Activated T-cell treated with anti-CD3 and anti-CD28 coated beads, Interleukin-2, amount 50 U/mL, for 48 hours (primary cell): ENCODE results near the gene GNAS.
"Not testable (repeated sequence)": the region's sequence is repeated elsewhere in the genome, so short reads cannot be mapped to it uniquely, and the experiment has no call there.

Experiments
- DNase-seq, 2 experiments: peaks; one replicate each; pipeline ENCODE4 v3.0.0-alpha.2; 2020

Gene GNAS

GRCh38 chr20:58828804-58829203, 23.7 kb upstream of the GNAS start:
- DNase-seq = not testable (repeated sequence)

- DNase-seq = no peak
These were observed 23.0 kb upstream of the GNAS start for GRCh38 chr20:58829531-58829941.

- no peak for DNase-seq
These were observed 20.1 kb upstream of the GNAS start for GRCh38 chr20:58832457-58832856.

GRCh38 chr20:58833921-58834320, 18.6 kb upstream of the GNAS start:
- no peak for DNase-seq

GRCh38 chr20:58835231-58835630, 17.3 kb upstream of the GNAS start:
- no peak for DNase-seq

GRCh38 chr20:58836616-58837204, 15.8 kb upstream of the GNAS start:
- no peak for DNase-seq

- no peak for DNase-seq
These were observed 14.8 kb upstream of the GNAS start for GRCh38 chr20:58837717-58838116.

- no peak for DNase-seq
These were observed 14.3 kb upstream of the GNAS start for GRCh38 chr20:58838174-58838573.

GRCh38 chr20:58839474-58839874, 13.0 kb upstream of the GNAS start:
- DNase-seq = peak; percentile 58 to 68

GRCh38 chr20:58839991-58840747, 12.3 kb upstream of the GNAS start:
- DNase-seq = no peak

GRCh38 chr20:58840816-58841538, 11.5 kb upstream of the GNAS start:
- peak in 1 of 2 experiments; percentile 26 for DNase-seq

- DNase-seq = no peak
These were observed 10.8 kb upstream of the GNAS start for GRCh38 chr20:58841539-58842264.

GRCh38 chr20:58842276-58842675, 10.2 kb upstream of the GNAS start:
- no peak for DNase-seq

- no peak for DNase-seq
These were observed 9.4 kb upstream of the GNAS start for GRCh38 chr20:58843128-58843556.

GRCh38 chr20:58845706-58846105, 6.8 kb upstream of the GNAS start:
- no peak for DNase-seq

GRCh38 chr20:58847463-58847862, 5.1 kb upstream of the GNAS start:
- peak in 1 of 2 experiments; percentile 31 for DNase-seq

GRCh38 chr20:58850693-58851174, 1.8 kb upstream of the GNAS start, which contains the start of gene GNAS-AS1:
GNAS-AS1 (minus strand) TSS chr20:58850902.
- DNase-seq = peak; percentile 89 to 90

GRCh38 chr20:58851221-58851968, 1.1 kb upstream of the GNAS start:
- DNase-seq = peak in 1 of 2 experiments; percentile 29

GRCh38 chr20:58851969-58852458, 502 bp upstream of the GNAS start:
- no peak for DNase-seq

GRCh38 chr20:58853466-58853865, 950 bp downstream of the GNAS start:
- DNase-seq = no peak

GRCh38 chr20:58853976-58854637, 1.6 kb downstream of the GNAS start:
- peak in 1 of 2 experiments; percentile 29 for DNase-seq
